Measurements from ENCODE around the gene ROR1. TPM values are rescaled to one million over a fixed set of nuclear protein-coding genes. Genes with fewer than 3 reads are reported as not detected.

Gene ROR1
- total and polyA plus RNA-seq, 2 experiments from 2014 or later, result 27.6 to 47.8 TPM

DNA sequence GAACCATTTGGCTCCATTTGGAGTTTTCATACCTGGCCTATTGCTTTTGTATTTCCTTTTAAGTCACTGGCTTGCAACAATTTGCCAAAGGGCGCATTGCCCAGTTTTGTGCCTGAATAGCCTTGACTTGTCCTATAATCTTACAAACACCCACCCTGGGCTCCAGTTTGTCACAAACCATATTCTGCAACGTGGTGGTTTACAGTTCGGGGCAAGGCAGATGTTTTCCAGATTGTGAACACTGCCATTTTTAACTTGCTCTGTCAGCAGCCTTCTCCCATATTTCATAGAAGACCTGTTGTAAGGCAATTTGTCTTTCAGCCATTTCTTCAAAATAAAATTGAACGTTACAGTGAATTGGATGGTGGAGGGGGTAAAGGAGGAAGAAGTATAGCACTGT, 376.4 kb downstream of the ROR1 start:
- no peaks in the 10 kb centered on the region for H3K36me3 ChIP-seq
- H3K4me3 ChIP-seq, result no peak overlapping the region
- TF ChIP-seq CTCF (IDR thresholded peaks at IDR 0.05; ENCODE audit: low read depth, low read length), result no peak
- no peaks in the 10 kb centered on the region for H3K4me1 ChIP-seq (ENCODE audit: low read depth)
- H3K27ac ChIP-seq, result no peak overlapping the region
- H3K9me3 ChIP-seq (ENCODE audit: low read depth), result no peaks in the 10 kb centered on the region
- no peaks in the 10 kb centered on the region for H3K27me3 ChIP-seq
- no peak for DNase-seq (ENCODE audit: low read depth in 1 of 2, low spot score in 1 of 2)

- Histone ChIP-seq H3K36me3 (no peaks in the 10 kb centered on the region), H3K4me3 (no peak overlapping the region), H3K27me3 (no peaks in the 10 kb centered on the region), H3K9me3 (ENCODE audit: low read depth) (no peaks in the 10 kb centered on the region), H3K4me1 (ENCODE audit: low read depth) (no peaks in the 10 kb centered on the region), H3K27ac (no peak overlapping the region)
- no peak for DNase-seq (ENCODE audit: low read depth in 1 of 2, low spot score in 1 of 2)
- TF ChIP-seq CTCF (IDR thresholded peaks at IDR 0.05; ENCODE audit: low read depth, low read length), result no peak
Measured at GRCh38 chr1:64150729-64151230, 377.0 kb downstream of the ROR1 start.

DNA sequence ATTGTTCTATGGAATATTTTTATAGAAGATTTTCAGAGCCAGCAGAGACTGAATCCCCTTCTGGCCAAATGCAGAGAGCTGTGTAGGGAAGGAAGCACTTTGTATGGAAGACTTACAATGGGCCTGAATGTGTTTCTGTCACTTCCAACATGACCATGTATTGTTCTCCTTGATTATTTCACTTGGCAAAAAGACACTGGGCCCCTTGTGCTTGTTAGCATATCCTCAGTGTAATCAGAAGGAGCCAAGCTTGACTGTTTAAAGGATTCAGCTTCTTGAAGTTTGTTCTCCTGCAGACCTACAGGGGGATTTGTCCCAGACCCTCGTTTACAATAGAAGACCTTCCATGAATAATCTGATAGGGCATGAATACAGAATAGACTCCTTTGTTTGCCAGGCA, 381.5 kb downstream of the ROR1 start:
- H3K9me3 ChIP-seq (ENCODE audit: low read depth), result no peaks in the 10 kb centered on the region
- no peak for DNase-seq (ENCODE audit: low read depth in 1 of 2, low spot score in 1 of 2)
- TF ChIP-seq CTCF (IDR thresholded peaks at IDR 0.05; ENCODE audit: low read depth, low read length), result no peak
- H3K27ac ChIP-seq, result no peak overlapping the region
- no peak overlapping the region for H3K4me3 ChIP-seq
- no peaks in the 10 kb centered on the region for H3K4me1 ChIP-seq (ENCODE audit: low read depth)
- peaks cover 10% of the 10 kb centered on the region for H3K36me3 ChIP-seq
- H3K27me3 ChIP-seq, result no peaks in the 10 kb centered on the region

DNA sequence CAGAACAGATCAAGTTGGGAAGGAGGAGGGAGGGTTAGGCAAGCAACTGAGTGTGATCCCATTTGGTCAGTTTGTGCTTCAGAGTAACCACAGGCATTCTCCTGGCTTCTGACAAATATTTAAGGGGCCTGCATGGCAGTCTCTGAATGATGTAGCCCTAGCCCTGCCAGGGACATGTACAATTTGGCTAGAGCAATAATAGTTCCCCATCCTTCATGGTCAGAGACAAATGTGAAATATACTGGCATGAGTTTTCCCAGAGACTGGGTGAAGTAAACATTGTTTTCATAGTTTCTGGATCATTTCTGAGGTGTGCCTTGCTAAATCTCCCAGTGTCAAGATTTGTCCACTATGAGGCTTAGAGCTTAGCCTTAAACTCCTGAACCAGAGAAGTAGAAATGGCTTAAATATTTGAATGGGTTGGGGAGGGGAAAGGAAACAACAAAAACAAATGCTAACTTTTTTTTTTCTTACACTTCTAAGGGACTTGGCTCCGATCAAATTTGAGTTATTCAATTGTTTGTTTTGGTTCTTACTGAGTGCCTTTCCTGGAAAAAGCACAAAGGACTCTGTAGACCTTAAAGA, 387.6 kb downstream of the ROR1 start:
- Histone ChIP-seq H3K27ac (no peak overlapping the region), H3K4me3 (no peak overlapping the region), H3K9me3 (ENCODE audit: low read depth) (no peaks in the 10 kb centered on the region), H3K36me3 (peaks cover 15% of the 10 kb centered on the region), H3K27me3 (no peaks in the 10 kb centered on the region), H3K4me1 (ENCODE audit: low read depth) (peaks cover 21% of the 10 kb centered on the region)
- peak in 1 of 2 donors; percentile 73 for DNase-seq (ENCODE audit: low read depth in 1 of 2, low spot score in 1 of 2)
- TF ChIP-seq CTCF (IDR thresholded peaks at IDR 0.05; ENCODE audit: low read depth, low read length), result no peak

GRCh38 chr1:64162151-64162550, 388.3 kb downstream of the ROR1 start:
- H3K4me1 ChIP-seq (ENCODE audit: low read depth), result peaks cover 21% of the 10 kb centered on the region
- H3K27ac ChIP-seq, result no peak overlapping the region
- H3K9me3 ChIP-seq (ENCODE audit: low read depth), result no peaks in the 10 kb centered on the region
- H3K36me3 ChIP-seq, result peaks cover 15% of the 10 kb centered on the region
- no peaks in the 10 kb centered on the region for H3K27me3 ChIP-seq
- DNase-seq (ENCODE audit: low read depth in 1 of 2, low spot score in 1 of 2), result no peak
- no peak overlapping the region for H3K4me3 ChIP-seq
- TF ChIP-seq CTCF (IDR thresholded peaks at IDR 0.05; ENCODE audit: low read depth, low read length), result no peak
